CD1c-positive myeloid dendritic cell (primary cell): ENCODE data around the gene ADCY9.

Source experiments
- DNase-seq: peaks from one replicate; pipeline ENCODE4 v3.0.0-alpha.2; 2016; ENCODE audit errors: extremely low spot score

The ADCY9 gene

DNA sequence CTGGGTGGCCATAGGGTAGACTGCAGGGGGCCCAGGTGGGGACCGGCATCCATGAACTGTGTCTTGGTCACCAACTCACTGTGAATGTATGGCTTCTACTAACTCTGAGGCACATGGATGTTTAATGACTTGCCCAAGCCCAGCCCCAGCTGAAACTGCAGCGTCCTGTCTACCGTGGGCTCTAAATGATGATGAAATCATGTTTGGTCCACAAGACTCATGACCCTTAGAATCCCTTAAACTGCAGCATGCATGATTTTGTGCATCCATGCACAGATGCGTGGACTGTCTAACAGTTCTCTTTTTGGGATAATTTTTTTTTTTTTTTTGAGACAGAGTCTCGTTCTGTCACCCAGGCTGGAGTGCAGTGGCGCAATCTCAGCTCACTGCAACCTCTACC, 203.3 kb downstream of the ADCY9 start:
- no peak for DNase-seq
